OCI-LY7 (cell line): ENCODE measurements around the gene NOL8. TPM values are rescaled to one million over a fixed set of nuclear protein-coding genes. Genes with fewer than 3 reads are reported as not detected.

ENCODE experiments used
- BruUV-seq: library from RNA; stranded (reverse); fragments of 400-500 nt; replicated peaks from 2 replicates; lab custom pipeline; 2021; lab: Mats Ljungman, UMichigan
- CTCF ChIA-PET: fragments of 300-600 bp; sonication (Branson Sonifier 250); formaldehyde crosslinking; loops from one replicate; lab custom pipeline; 2022; ENCODE audit warnings: antibody characterized with exemption; ENCODE audit not compliant: unreplicated experiment; lab: Charles Lee
- POLR2A ChIA-PET: fragments of 300-600 bp; sonication (Branson Sonifier 250); formaldehyde crosslinking; loops from one replicate; lab custom pipeline; 2022; ENCODE audit warnings: antibody characterized with exemption; lab: Charles Lee
- DNase-seq: peaks from one replicate; pipeline ENCODE4 v3.0.0-alpha.2; 2015; ENCODE audit warnings: low spot score
- H2AFZ ChIP-seq: fragments of 200-600 bp; sonication (generic), shearing (Covaris generic); 2 replicates; pipeline ENCODE4 v1.6.1; 2014; ENCODE audit warnings: mild to moderate bottlenecking, antibody characterized with exemption, low read length, moderate library complexity
- H3K27ac ChIP-seq: fragments of 200-600 bp; sonication (generic); 2 replicates; pipeline ENCODE4 v1.5.1; 2014; ENCODE audit warnings: mixed run types, low read depth, mild to moderate bottlenecking, moderate library complexity, low read length, inconsistent platforms; ENCODE audit not compliant: poor library complexity, severe bottlenecking
- H3K36me3 ChIP-seq: fragments of 200-600 bp; sonication (generic); 2 replicates; pipeline ENCODE4 v1.6.1; 2014; ENCODE audit warnings: mild to moderate bottlenecking, antibody characterized with exemption, low read length, moderate library complexity, mixed read lengths; ENCODE audit not compliant: insufficient read depth
- H3K4me1 ChIP-seq: fragments of 200-600 bp; sonication (generic); 2 replicates; pipeline ENCODE4 v1.5.1; 2014; ENCODE audit warnings: mild to moderate bottlenecking, low read length; ENCODE audit not compliant: insufficient read depth, poor library complexity, severe bottlenecking
- H3K4me2 ChIP-seq: fragments of 200-600 bp; sonication (generic); 2 replicates; pipeline ENCODE4 v1.6.1; 2014; ENCODE audit warnings: mild to moderate bottlenecking, low read length
- H3K4me3 ChIP-seq: fragments of 200-600 bp; sonication (generic); 2 replicates; pipeline ENCODE4 v1.5.1; 2014; ENCODE audit warnings: mild to moderate bottlenecking, low read depth, low read length; ENCODE audit not compliant: poor library complexity, severe bottlenecking
- H3K79me2 ChIP-seq: fragments of 200-600 bp; sonication (generic); 2 replicates; pipeline ENCODE4 v1.6.1; 2016; ENCODE audit warnings: low read depth, mild to moderate bottlenecking, low read length, moderate library complexity, mixed read lengths; ENCODE audit not compliant: insufficient read depth
- H3K9me2 ChIP-seq: fragments of 200-600 bp; sonication (generic); 2 replicates; pipeline ENCODE4 v1.6.1; 2016; ENCODE audit warnings: mild to moderate bottlenecking, low read length, mixed read lengths; ENCODE audit not compliant: insufficient read depth
- H3K9me3 ChIP-seq: fragments of 200-600 bp; sonication (generic); 2 replicates; pipeline ENCODE4 v1.6.1; 2014; ENCODE audit warnings: mild to moderate bottlenecking, mixed run types, low read length, mixed read lengths
- H4K20me1 ChIP-seq: fragments of 200-600 bp; sonication (generic); 2 replicates; pipeline ENCODE4 v1.6.1; 2014; ENCODE audit warnings: mild to moderate bottlenecking, antibody characterized with exemption, low read length, moderate library complexity, mixed read lengths; ENCODE audit not compliant: insufficient read depth
- CTCF ChIP-seq: fragments of 200-600 bp; sonication (generic); conservative IDR thresholded peaks from 2 replicates; pipeline ENCODE4 v1.5.1; 2014; ENCODE audit warnings: mild to moderate bottlenecking, antibody characterized with exemption, low read length, moderate library complexity, mixed read lengths
- EZH2phosphoT487 ChIP-seq: fragments of 200-600 bp; sonication (generic); IDR thresholded peaks from 2 replicates; pipeline ENCODE4 v1.6.1; 2018; ENCODE audit warnings: low read depth, borderline replicate concordance, mild to moderate bottlenecking, mixed run types, antibody characterized with exemption, low read length, moderate library complexity, mixed read lengths
- intact Hi-C: fragments of 100-400 bp; cut with micrococcal nuclease; formaldehyde crosslinking; loops from one replicate; pipeline ENCODE4 v1.10.0; 2022; ENCODE audit not compliant: unreplicated experiment
- total RNA-seq, 2 experiments: library from RNA; depleted of rRNA in 1 of 2; stranded (reverse); fragments of >200 nt in 1 of 2; shearing (Covaris generic) in 1 of 2; gene quantifications; 2 replicates each; pipeline ENCODE4 v1.2.3, GENCODE V29; 2014 to 2022

NOL8 gene
- total RNA-seq, 2 experiments from 2014 or later = 29.3 to 63.6 TPM

DNA sequence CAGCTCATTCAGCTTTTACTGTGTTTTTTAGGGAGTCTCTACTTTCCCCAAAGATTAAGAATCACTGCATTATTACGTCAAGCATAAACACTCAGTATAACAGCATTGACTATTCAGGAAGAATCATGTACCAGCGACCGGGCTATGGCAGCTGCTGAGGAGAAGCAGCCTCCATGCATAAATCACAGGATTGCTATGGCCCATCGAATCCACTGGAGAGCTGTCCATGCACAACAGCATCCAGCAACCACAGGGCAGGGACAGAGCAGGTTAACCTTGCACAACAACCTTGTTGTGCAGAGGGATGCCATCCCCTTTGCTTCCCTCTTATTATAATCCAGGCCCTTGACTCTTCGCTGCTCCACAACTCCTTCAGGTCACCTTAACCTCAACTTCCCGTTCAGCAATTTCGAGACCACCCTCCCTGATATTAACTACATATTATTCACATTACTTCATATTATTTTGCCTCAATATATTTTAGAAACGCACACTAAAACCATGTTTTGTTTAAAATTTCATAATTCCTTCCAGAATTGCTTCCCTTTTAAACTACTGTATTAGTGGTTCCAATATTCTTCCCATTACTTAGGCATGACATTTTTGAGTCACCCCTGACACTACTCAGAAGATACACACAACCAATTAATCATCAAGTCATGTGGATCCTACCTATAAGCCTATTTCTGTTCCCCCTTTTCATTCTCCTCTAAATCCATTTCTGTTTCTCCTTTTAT is 32.6 kb downstream of the NOL8 start:
- Histone ChIP-seq H3K9me3 (no peaks in the 10 kb centered on the region; the same call in 1 of the 2 replicates), H3K4me1 (peaks cover 51% of the 10 kb centered on the region), H3K36me3 (peaks cover 69% of the 10 kb centered on the region), H3K27ac (peak overlapping the region; percentile 92), H3K79me2 (peaks cover 84% of the 10 kb centered on the region), H3K4me3 (peak overlapping the region; percentile 91), H3K9me2 (no peaks in the 10 kb centered on the region), H3K4me2 (peak overlapping the region; percentile 90), H2AFZ (no peak overlapping the region; the same call in 1 of the 2 replicates), H4K20me1 (peaks cover 45% of the 10 kb centered on the region)
- ChIA-PET CTCF (no interaction called here), POLR2A (interaction anchor here (1.1 to 1.9 kb wide), 4 partner anchors 14 to 38 kb away, joined by 3 to 12 read pairs (median 6); no protein-coding TSS in a partner anchor)
- TF ChIP-seq CTCF (no peak), EZH2phosphoT487 (no peak)
- intact Hi-C loops = loop anchor here (1.0 to 2.0 kb wide), 2 partner anchors 33 to 472 kb away; partner anchors contain the start of genes BICD2, CENPP and NOL8
- DNase-seq = peak; percentile 17
- BruUV-seq = no TSS peak

GRCh38 chr9:92291577-92291976 is 33.6 kb downstream of the NOL8 start:
- peaks cover 69% of the 10 kb centered on the region for H3K36me3 ChIP-seq
- H2AFZ ChIP-seq = no peak overlapping the region
- H3K4me1 ChIP-seq = peaks cover 48% of the 10 kb centered on the region
- ChIA-PET CTCF (interaction anchor here (0.6 kb wide), 1 partner anchor 40 kb away, joined by 5 read pairs; no protein-coding TSS in a partner anchor), POLR2A (interaction anchor here (0.6 to 1.9 kb wide), 7 partner anchors 13 to 329 kb away, joined by 3 to 12 read pairs (median 3); partner anchors contain the start of gene CENPP)
- TF ChIP-seq EZH2phosphoT487 (no peak), CTCF (no peak)
- no TSS peak for BruUV-seq
- H3K9me2 ChIP-seq = no peaks in the 10 kb centered on the region; the same call in 1 of the 2 replicates
- DNase-seq = no peak
- peak overlapping the region; percentile 90 for H3K4me2 ChIP-seq
- no peak overlapping the region for H3K27ac ChIP-seq
- H3K79me2 ChIP-seq = peaks cover 86% of the 10 kb centered on the region
- intact Hi-C loops = no loop called here
- no peaks in the 10 kb centered on the region; the same call in 1 of the 2 replicates for H3K9me3 ChIP-seq
- H3K4me3 ChIP-seq = peak overlapping the region; percentile 91
- H4K20me1 ChIP-seq = peaks cover 53% of the 10 kb centered on the region
